SK-N-SH (cell line): Measurements from ENCODE around the gene BBS2. TPM values are rescaled to one million over a fixed set of nuclear protein-coding genes. Genes with fewer than 3 reads are reported as not detected.

Source experiments
- CTCF ChIA-PET: fragments of 300-600, 350-600 bp; formaldehyde crosslinking; extraction: SDS; loops from one replicate; lab custom pipeline; 2021; lab: Yijun Ruan, JAX
- POLR2A ChIA-PET: fragments of 350-600 bp; sonication (Branson Sonifier 250); formaldehyde crosslinking; extraction: SDS; loops from one replicate; lab custom pipeline; 2020; ENCODE audit warnings: antibody characterized with exemption, inconsistent platforms; lab: Yijun Ruan, JAX
- DNase-seq: peaks from one replicate; pipeline ENCODE4 v3.0.0; 2012
- H2AFZ ChIP-seq: fragments of 200-600 bp; sonication (generic); 2 replicates; pipeline ENCODE4 v1.8.1; 2016; ENCODE audit warnings: antibody characterized with exemption, mild to moderate bottlenecking, low read depth
- H3F3A ChIP-seq: fragments of 200-600 bp; sonication (generic); replicated peaks from 2 replicates; pipeline ENCODE3; 2016; ENCODE audit warnings: antibody characterized with exemption, mild to moderate bottlenecking; ENCODE audit not compliant: insufficient read depth
- H3K27ac ChIP-seq, 2 experiments: fragments of 200-500 bp in 1 of 2; fragments of 200-600 bp in 1 of 2; sonication (Bioruptor generic) in 1 of 2; sonication (generic), shearing (Covaris generic) in 1 of 2; 2 replicates each; pipeline versions ENCODE4 v1.5.1 to v1.6.1; 2014 to 2016; ENCODE audit warnings: low read depth in 2 of 2, inconsistent platforms in 1 of 2, low read length in 1 of 2, mild to moderate bottlenecking in 1 of 2, mixed read lengths in 1 of 2
- H3K27me3 ChIP-seq: fragments of 200-600 bp; sonication (generic), shearing (Covaris generic); 2 replicates; pipeline ENCODE4 v1.6.1; 2016; ENCODE audit warnings: mixed run types; ENCODE audit not compliant: insufficient read depth
- H3K36me3 ChIP-seq, 2 experiments: fragments of 200-500 bp in 1 of 2; fragments of 200-600 bp in 1 of 2; sonication (Bioruptor generic) in 1 of 2; sonication (generic) in 1 of 2; replicated peaks in 1 of 2; 2 replicates each; pipeline versions ENCODE3 to v1.5.1; 2014 to 2016; ENCODE audit warnings: low read length in 1 of 2, mild to moderate bottlenecking in 1 of 2; ENCODE audit not compliant: insufficient read depth in 2 of 2, control insufficient read depth in 1 of 2
- H3K4me1 ChIP-seq, 2 experiments: fragments of 200-500 bp in 1 of 2; fragments of 200-600 bp in 1 of 2; sonication (Bioruptor generic) in 1 of 2; sonication (generic), shearing (Covaris generic) in 1 of 2; 2 replicates each; pipeline versions ENCODE4 v1.5.1 to v1.6.1; 2014 to 2016; ENCODE audit warnings: low read depth in 1 of 2, low read length in 1 of 2, mixed run types in 1 of 2; ENCODE audit not compliant: insufficient read depth in 2 of 2, control insufficient read depth in 1 of 2
- H3K4me2 ChIP-seq: fragments of 200-600 bp; sonication (generic), shearing (Covaris generic); 2 replicates; pipeline ENCODE4 v1.6.1; 2017; ENCODE audit warnings: mixed run types
- H3K4me3 ChIP-seq, 2 experiments: fragments of 200-500 bp in 1 of 2; fragments of 200-600 bp in 1 of 2; sonication (Bioruptor generic) in 1 of 2; sonication (generic), shearing (Covaris generic) in 1 of 2; 2 replicates each; pipeline versions ENCODE4 v1.5.1 to v1.8.1; 2014 to 2016; ENCODE audit warnings: low read depth in 2 of 2, inconsistent platforms in 1 of 2, low read length in 1 of 2, mild to moderate bottlenecking in 1 of 2, mixed read lengths in 1 of 2, moderate library complexity in 1 of 2
- H3K79me2 ChIP-seq: fragments of 200-600 bp; sonication (generic); 2 replicates; pipeline ENCODE4 v1.8.1; 2017; ENCODE audit warnings: mild to moderate bottlenecking; ENCODE audit not compliant: insufficient read depth
- H3K9ac ChIP-seq: fragments of 200-600 bp; sonication (generic); 2 replicates; pipeline ENCODE4 v1.6.1; 2017; ENCODE audit warnings: mixed run types
- H3K9me2 ChIP-seq: fragments of 200-600 bp; sonication (generic); 2 replicates; pipeline ENCODE4 v1.6.1; 2017; ENCODE audit warnings: mixed run types
- H3K9me3 ChIP-seq: fragments of 200-600 bp; sonication (generic); 2 replicates; pipeline ENCODE4 v1.6.1; 2017; ENCODE audit warnings: mixed run types, mild to moderate bottlenecking, moderate library complexity
- H4K20me1 ChIP-seq: fragments of 200-600 bp; sonication (generic); 2 replicates; pipeline ENCODE4 v1.6.1; 2017; ENCODE audit warnings: mild to moderate bottlenecking, mixed run types; ENCODE audit not compliant: insufficient read depth
- CHD2 ChIP-seq: fragments of 150-350 bp; IDR thresholded peaks from 2 replicates; pipeline ENCODE4 v1.6.1; 2018; ENCODE audit warnings: low read length; ENCODE audit not compliant: partially characterized antibody
- ELF1 ChIP-seq: IDR thresholded peaks from 2 replicates; pipeline ENCODE4 v1.4.0; 2012
- EP300 ChIP-seq, 2 experiments: IDR thresholded peaks; 2 replicates each; pipeline versions ENCODE4 v1.4.0 to v1.6.1; 2012; ENCODE audit warnings: borderline replicate concordance in 1 of 2, low read depth in 1 of 2, low read length in 1 of 2
- EZH2phosphoT487 ChIP-seq: fragments of 200-600 bp; sonication (generic); IDR thresholded peaks from 2 replicates; pipeline ENCODE4 v1.6.1; 2017; ENCODE audit warnings: low read depth, mixed run types, mild to moderate bottlenecking, antibody characterized with exemption, moderate library complexity, borderline replicate concordance
- FOSL2 ChIP-seq: IDR thresholded peaks from 2 replicates; pipeline ENCODE4 v1.4.0; 2012; ENCODE audit warnings: low read depth, mild to moderate bottlenecking, moderate library complexity, borderline replicate concordance
- FOXJ3 ChIP-seq: sonication (generic); formaldehyde crosslinking; IDR thresholded peaks from 2 replicates; pipeline ENCODE4 v1.5.1; 2020; ENCODE audit warnings: mild to moderate bottlenecking, missing genetic modification reagents
- FOXM1 ChIP-seq: IDR thresholded peaks from 2 replicates; pipeline ENCODE4 v1.4.0; 2012; ENCODE audit warnings: low read depth, mild to moderate bottlenecking
- GABPA ChIP-seq: IDR thresholded peaks from 2 replicates; pipeline ENCODE4 v1.4.0; 2012; ENCODE audit warnings: low read depth, mild to moderate bottlenecking
- JUND ChIP-seq: IDR thresholded peaks from 2 replicates; pipeline ENCODE4 v1.4.0; 2012
- MXI1 ChIP-seq: IDR thresholded peaks from 2 replicates; pipeline ENCODE4 v1.6.1; 2012; ENCODE audit warnings: mild to moderate bottlenecking, low read depth, low read length, improper control_type of control experiment
- NFIC ChIP-seq: IDR thresholded peaks from 2 replicates; pipeline ENCODE4 v1.4.0; 2012; ENCODE audit warnings: borderline replicate concordance
- NRF1 ChIP-seq: IDR thresholded peaks from 2 replicates; pipeline ENCODE4 v1.6.1; 2012; ENCODE audit warnings: low read depth, mild to moderate bottlenecking, low read length
- POLR2AphosphoS5 ChIP-seq: IDR thresholded peaks from 2 replicates; pipeline ENCODE4 v1.6.1; 2012; ENCODE audit warnings: low read depth, low read length
- RAD21 ChIP-seq: IDR thresholded peaks from 2 replicates; pipeline ENCODE4 v1.6.1; 2012; ENCODE audit warnings: mild to moderate bottlenecking, low read length
- RCOR1 ChIP-seq: fragments of 150-350 bp; IDR thresholded peaks from 2 replicates; pipeline ENCODE4 v1.6.1; 2017; ENCODE audit warnings: antibody characterized with exemption, low read length
- RFX5 ChIP-seq: IDR thresholded peaks from 2 replicates; pipeline ENCODE4 v1.6.1; 2012; ENCODE audit warnings: mild to moderate bottlenecking, improper control_type of control experiment, low read length
- RXRA ChIP-seq: IDR thresholded peaks from 2 replicates; pipeline ENCODE4 v1.4.0; 2012; ENCODE audit warnings: low read depth, mild to moderate bottlenecking, borderline replicate concordance
- SIN3A ChIP-seq: IDR thresholded peaks from 2 replicates; pipeline ENCODE4 v1.6.1; 2012; ENCODE audit warnings: low read depth, mild to moderate bottlenecking, low read length, moderate library complexity, borderline replicate concordance
- SMC3 ChIP-seq: IDR thresholded peaks from 2 replicates; pipeline ENCODE4 v1.6.1; 2012; ENCODE audit warnings: low read depth, low read length, improper control_type of control experiment
- TCF12 ChIP-seq: IDR thresholded peaks from 2 replicates; pipeline ENCODE4 v1.4.0; 2012
- TEAD4 ChIP-seq: IDR thresholded peaks from 2 replicates; pipeline ENCODE4 v1.4.0; 2012; ENCODE audit warnings: mild to moderate bottlenecking, borderline replicate concordance; ENCODE audit not compliant: insufficient read depth
- YY1 ChIP-seq: IDR thresholded peaks from 2 replicates; pipeline ENCODE4 v1.4.0; 2012; ENCODE audit warnings: low read depth, mild to moderate bottlenecking
- WGBS: methylation state at CpG from one replicate; pipeline ENCODE4 v1.1.6; 2017; ENCODE audit warnings: low lambda C conversion rate; 5-methylcytosine and 5-hydroxymethylcytosine counted together
- polyA plus RNA-seq, 3 experiments: library from polyadenylated mRNA; depleted of rRNA; stranded (reverse); fragments of >200 nt; gene quantifications; 2 replicates each; pipeline ENCODE4 v1.2.3, GENCODE V29; 2012
- TF ChIP-seq, protein P1 (sequence below): IDR thresholded peaks from 2 replicates; pipeline ENCODE4 v1.4.0; 2012; ENCODE audit warnings: low read depth, borderline replicate concordance
- TF ChIP-seq, protein P2 (sequence below): fragments of 200-600 bp; sonication (generic); IDR thresholded peaks from 2 replicates; pipeline ENCODE4 v1.6.1; 2017; ENCODE audit warnings: antibody characterized with exemption, mild to moderate bottlenecking, moderate library complexity
- TF ChIP-seq, protein P3 (sequence below): IDR thresholded peaks from 2 replicates; pipeline ENCODE4 v1.4.0; 2012; ENCODE audit warnings: low read depth
- TF ChIP-seq, protein P4 (sequence below): IDR thresholded peaks from 2 replicates; pipeline ENCODE4; 2012
- TF ChIP-seq, protein P5 (sequence below): IDR thresholded peaks from 2 replicates; pipeline ENCODE4 v1.4.0; 2012; ENCODE audit warnings: low read depth, borderline replicate concordance
- TF ChIP-seq, protein P6 (sequence below): fragments of 150-350 bp; IDR thresholded peaks from 2 replicates; pipeline ENCODE4 v1.6.1; 2016; ENCODE audit warnings: mild to moderate bottlenecking, low read depth, low read length

Gene BBS2
- polyA plus RNA-seq, 1 of the 3 experiments (the other 2 are of a cell fraction): 74.3 TPM

DNA sequence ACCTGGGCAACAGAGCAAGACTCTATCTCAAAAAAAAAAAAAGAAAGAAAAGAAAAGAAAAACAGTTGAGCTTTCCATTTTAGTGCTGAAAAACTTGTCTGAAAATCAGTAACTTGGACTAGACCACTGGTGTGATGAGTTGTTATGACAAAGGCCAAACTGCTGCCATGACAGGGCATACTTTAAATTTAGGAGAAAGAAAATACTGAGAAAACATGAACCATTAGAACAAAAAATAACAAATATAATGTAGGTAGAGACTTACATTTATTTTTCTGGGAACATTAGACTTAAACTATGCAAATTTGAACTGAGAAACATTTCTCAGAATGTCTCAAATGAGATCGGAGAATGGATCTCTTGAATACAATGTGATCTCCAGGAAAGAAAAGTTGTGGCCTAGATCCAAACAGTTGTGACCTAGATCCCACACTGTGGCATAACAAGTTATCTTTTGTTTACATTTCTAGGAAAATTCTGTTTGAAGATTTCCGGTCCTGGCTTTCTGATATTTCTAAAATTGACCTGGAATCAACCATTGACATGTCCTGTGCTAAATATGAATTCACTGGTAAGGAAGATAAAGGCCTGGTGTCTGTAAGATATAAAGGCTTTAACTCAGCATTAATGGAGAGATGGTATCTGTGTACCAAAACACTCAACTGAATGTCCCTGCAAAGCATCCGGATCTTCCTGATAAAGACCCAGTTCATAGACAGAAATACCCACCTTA lies 57.6 kb downstream of the BBS2 start:
- Histone ChIP-seq H3K79me2 (0 out of 2 replicates have a peak, but pooled peaks cover 2% of the 10 kb centered on the region), H3K36me3 (peaks cover 84 to 85% of the 10 kb centered on the region in 2 experiments), H3K9me3 (no peaks in the 10 kb centered on the region), H3K9ac (no peak overlapping the region), H3K4me1 (peaks cover 0 to 4% of the 10 kb centered on the region in 2 experiments; a peak in 2 of 4 replicates), H3K27ac (peak overlapping the region in 1 of 2 experiments; percentile 30; a peak in 2 of 4 replicates), H3K27me3 (no peaks in the 10 kb centered on the region), H2AFZ (no peak overlapping the region), H3K9me2 (no peaks in the 10 kb centered on the region), H3K4me3 (no peak overlapping the region), H4K20me1 (no peaks in the 10 kb centered on the region), H3K4me2 (no peak overlapping the region), H3F3A (no peaks in the 10 kb centered on the region)
- POLR2A ChIA-PET: no interaction called here
- DNase-seq: peak; percentile 49
- 78% methylated on average over 3 of the region's 3 CpGs for WGBS
- CTCF ChIA-PET: no interaction called here
- TF ChIP-seq FOXM1: no peak
- no peak for TF ChIP-seq SIN3A
- TF ChIP-seq TCF12: peak; percentile 17; the same call in 1 of the 2 replicates
- TF ChIP-seq RFX5: no peak
- TF ChIP-seq EP300 (IDR thresholded peaks at IDR 0.05; ENCODE audit: borderline replicate concordance in 1 of 2, low read depth in 1 of 2, low read length in 1 of 2): peak in 1 of 2 experiments; percentile 70; a peak in 1 of 4 replicates
- TF ChIP-seq FOSL2: no peak
- TF ChIP-seq SMC3: no peak
- TF ChIP-seq, protein P1, sequence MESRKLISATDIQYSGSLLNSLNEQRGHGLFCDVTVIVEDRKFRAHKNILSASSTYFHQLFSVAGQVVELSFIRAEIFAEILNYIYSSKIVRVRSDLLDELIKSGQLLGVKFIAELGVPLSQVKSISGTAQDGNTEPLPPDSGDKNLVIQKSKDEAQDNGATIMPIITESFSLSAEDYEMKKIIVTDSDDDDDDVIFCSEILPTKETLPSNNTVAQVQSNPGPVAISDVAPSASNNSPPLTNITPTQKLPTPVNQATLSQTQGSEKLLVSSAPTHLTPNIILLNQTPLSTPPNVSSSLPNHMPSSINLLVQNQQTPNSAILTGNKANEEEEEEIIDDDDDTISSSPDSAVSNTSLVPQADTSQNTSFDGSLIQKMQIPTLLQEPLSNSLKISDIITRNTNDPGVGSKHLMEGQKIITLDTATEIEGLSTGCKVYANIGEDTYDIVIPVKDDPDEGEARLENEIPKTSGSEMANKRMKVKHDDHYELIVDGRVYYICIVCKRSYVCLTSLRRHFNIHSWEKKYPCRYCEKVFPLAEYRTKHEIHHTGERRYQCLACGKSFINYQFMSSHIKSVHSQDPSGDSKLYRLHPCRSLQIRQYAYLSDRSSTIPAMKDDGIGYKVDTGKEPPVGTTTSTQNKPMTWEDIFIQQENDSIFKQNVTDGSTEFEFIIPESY: no peak
- TF ChIP-seq CHD2: peak; percentile 36
- TF ChIP-seq, protein P2, sequence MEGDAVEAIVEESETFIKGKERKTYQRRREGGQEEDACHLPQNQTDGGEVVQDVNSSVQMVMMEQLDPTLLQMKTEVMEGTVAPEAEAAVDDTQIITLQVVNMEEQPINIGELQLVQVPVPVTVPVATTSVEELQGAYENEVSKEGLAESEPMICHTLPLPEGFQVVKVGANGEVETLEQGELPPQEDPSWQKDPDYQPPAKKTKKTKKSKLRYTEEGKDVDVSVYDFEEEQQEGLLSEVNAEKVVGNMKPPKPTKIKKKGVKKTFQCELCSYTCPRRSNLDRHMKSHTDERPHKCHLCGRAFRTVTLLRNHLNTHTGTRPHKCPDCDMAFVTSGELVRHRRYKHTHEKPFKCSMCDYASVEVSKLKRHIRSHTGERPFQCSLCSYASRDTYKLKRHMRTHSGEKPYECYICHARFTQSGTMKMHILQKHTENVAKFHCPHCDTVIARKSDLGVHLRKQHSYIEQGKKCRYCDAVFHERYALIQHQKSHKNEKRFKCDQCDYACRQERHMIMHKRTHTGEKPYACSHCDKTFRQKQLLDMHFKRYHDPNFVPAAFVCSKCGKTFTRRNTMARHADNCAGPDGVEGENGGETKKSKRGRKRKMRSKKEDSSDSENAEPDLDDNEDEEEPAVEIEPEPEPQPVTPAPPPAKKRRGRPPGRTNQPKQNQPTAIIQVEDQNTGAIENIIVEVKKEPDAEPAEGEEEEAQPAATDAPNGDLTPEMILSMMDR: no peak
- TF ChIP-seq RCOR1: peak; percentile 60; the same call in 1 of the 2 replicates
- TF ChIP-seq RXRA: no peak
- no peak for TF ChIP-seq MXI1
- no peak for TF ChIP-seq ELF1
- TF ChIP-seq, protein P3, sequence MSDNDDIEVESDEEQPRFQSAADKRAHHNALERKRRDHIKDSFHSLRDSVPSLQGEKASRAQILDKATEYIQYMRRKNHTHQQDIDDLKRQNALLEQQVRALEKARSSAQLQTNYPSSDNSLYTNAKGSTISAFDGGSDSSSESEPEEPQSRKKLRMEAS: no peak
- no peak for TF ChIP-seq JUND
- TF ChIP-seq, protein P4, sequence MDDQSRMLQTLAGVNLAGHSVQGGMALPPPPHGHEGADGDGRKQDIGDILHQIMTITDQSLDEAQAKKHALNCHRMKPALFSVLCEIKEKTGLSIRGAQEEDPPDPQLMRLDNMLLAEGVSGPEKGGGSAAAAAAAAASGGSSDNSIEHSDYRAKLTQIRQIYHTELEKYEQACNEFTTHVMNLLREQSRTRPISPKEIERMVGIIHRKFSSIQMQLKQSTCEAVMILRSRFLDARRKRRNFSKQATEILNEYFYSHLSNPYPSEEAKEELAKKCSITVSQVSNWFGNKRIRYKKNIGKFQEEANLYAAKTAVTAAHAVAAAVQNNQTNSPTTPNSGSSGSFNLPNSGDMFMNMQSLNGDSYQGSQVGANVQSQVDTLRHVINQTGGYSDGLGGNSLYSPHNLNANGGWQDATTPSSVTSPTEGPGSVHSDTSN: no peak
- TF ChIP-seq EZH2phosphoT487: no peak
- no peak for TF ChIP-seq FOXJ3 (CRISPR knock-in tag)
- no peak for TF ChIP-seq NRF1
- TF ChIP-seq, protein P5, sequence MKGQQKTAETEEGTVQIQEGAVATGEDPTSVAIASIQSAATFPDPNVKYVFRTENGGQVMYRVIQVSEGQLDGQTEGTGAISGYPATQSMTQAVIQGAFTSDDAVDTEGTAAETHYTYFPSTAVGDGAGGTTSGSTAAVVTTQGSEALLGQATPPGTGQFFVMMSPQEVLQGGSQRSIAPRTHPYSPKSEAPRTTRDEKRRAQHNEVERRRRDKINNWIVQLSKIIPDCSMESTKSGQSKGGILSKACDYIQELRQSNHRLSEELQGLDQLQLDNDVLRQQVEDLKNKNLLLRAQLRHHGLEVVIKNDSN: no peak
- TF ChIP-seq, protein P6, sequence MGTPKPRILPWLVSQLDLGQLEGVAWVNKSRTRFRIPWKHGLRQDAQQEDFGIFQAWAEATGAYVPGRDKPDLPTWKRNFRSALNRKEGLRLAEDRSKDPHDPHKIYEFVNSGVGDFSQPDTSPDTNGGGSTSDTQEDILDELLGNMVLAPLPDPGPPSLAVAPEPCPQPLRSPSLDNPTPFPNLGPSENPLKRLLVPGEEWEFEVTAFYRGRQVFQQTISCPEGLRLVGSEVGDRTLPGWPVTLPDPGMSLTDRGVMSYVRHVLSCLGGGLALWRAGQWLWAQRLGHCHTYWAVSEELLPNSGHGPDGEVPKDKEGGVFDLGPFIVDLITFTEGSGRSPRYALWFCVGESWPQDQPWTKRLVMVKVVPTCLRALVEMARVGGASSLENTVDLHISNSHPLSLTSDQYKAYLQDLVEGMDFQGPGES: no peak
- no peak for TF ChIP-seq GABPA
- no peak for TF ChIP-seq RAD21
- no peak for TF ChIP-seq TEAD4
- TF ChIP-seq NFIC: no peak
- no peak for TF ChIP-seq YY1
- TF ChIP-seq POLR2AphosphoS5: no peak
